ENCODE results near the gene LMCD1.

DNA sequence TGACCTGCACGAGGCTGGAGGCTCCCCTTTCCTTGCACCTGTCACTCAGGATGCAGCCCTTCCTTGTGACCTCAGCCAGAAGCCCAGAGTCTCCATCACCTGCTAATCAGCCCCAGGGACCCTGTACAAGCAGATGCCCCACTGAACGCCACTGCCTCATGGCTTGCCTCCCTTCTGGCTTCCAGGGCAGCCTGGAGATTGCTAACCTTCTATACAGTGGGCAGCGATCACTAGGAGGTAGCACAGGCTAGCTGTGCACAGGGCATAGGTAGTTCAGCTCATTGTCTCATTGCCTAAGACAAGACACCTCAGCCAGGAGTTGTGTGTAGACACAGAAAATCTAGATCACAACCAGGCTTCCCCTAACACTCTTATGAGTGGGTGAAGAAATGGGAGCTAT is 93.6 kb downstream of the LMCD1 start:
- TF ChIP-seq, protein P1, sequence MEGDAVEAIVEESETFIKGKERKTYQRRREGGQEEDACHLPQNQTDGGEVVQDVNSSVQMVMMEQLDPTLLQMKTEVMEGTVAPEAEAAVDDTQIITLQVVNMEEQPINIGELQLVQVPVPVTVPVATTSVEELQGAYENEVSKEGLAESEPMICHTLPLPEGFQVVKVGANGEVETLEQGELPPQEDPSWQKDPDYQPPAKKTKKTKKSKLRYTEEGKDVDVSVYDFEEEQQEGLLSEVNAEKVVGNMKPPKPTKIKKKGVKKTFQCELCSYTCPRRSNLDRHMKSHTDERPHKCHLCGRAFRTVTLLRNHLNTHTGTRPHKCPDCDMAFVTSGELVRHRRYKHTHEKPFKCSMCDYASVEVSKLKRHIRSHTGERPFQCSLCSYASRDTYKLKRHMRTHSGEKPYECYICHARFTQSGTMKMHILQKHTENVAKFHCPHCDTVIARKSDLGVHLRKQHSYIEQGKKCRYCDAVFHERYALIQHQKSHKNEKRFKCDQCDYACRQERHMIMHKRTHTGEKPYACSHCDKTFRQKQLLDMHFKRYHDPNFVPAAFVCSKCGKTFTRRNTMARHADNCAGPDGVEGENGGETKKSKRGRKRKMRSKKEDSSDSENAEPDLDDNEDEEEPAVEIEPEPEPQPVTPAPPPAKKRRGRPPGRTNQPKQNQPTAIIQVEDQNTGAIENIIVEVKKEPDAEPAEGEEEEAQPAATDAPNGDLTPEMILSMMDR (conservative IDR thresholded peaks at IDR 0.05 in 1 of 2, IDR thresholded peaks at IDR 0.05 in 1 of 2; ENCODE audit: extremely low read depth in 1 of 2, insufficient read depth in 1 of 2, low read depth in 1 of 2, low read length in 2 of 2): no peak
- TF ChIP-seq EZH2 (IDR thresholded peaks at IDR 0.05; ENCODE audit: borderline replicate concordance, low read length): no peak

Measured in mammary epithelial cell (primary cell).